Neutrophil (primary cell): ENCODE results near the gene TPGS2.

Experiments used
- H3K27ac ChIP-seq: fragments of 200-600 bp; sonication (generic); 2 replicates; pipeline ENCODE4 v1.5.1; 2016; ENCODE audit warnings: mild to moderate bottlenecking, moderate library complexity
- H3K27me3 ChIP-seq: fragments of 200-600 bp; sonication (generic); 2 replicates; pipeline ENCODE4 v1.6.0; 2016; ENCODE audit warnings: mild to moderate bottlenecking
- H3K36me3 ChIP-seq: fragments of 200-600 bp; sonication (generic); 2 replicates; pipeline ENCODE4 v1.5.1; 2017
- H3K4me1 ChIP-seq, 2 experiments: fragments of 200-600 bp in 1 of 2; sonication (generic) in 1 of 2; 1 replicate in 1 of 2; 2 replicates in 1 of 2; pipeline versions ENCODE4 v1.5.1 to v1.6.1; 2013 to 2016; ENCODE audit warnings: low read depth in 1 of 2, low read length in 1 of 2, mild to moderate bottlenecking in 1 of 2, moderate library complexity in 1 of 2; ENCODE audit not compliant: control insufficient read depth in 1 of 2, insufficient read depth in 1 of 2
- H3K4me3 ChIP-seq, 2 experiments: fragments of 200-600 bp in 1 of 2; sonication (generic) in 1 of 2; 1 replicate in 1 of 2; 2 replicates in 1 of 2; pipeline ENCODE4 v1.5.1; 2013 to 2016; ENCODE audit warnings: low read depth in 1 of 2, low read length in 1 of 2, mild to moderate bottlenecking in 1 of 2, moderate library complexity in 1 of 2
- H3K9me3 ChIP-seq: fragments of 200-600 bp; sonication (generic); 2 replicates; pipeline ENCODE4 v1.5.1; 2016
- TF ChIP-seq, protein P1 (sequence below): fragments of 200-600 bp; sonication (generic); IDR thresholded peaks from 2 replicates; pipeline ENCODE4 v1.5.1; 2016; ENCODE audit warnings: antibody characterized with exemption

Gene TPGS2

DNA sequence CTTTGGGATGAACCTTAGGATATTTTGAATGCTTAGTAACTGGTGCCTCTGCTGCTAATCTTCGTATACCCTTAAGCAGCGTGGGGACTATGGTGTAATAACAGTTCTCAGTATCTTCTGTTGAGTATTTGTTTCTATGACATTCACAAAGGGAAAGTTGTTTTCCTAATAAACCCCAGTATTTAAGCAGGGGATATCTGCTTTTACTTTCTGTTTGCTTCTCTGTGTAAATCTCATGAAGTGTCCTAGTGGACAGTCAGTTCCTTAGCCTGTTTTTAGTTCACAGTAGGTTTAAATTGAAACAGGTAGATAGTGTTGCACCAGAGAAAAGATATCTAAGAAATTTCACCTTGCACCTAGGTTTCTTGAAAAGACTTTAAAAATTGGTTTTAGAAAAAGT lies 15.0 kb upstream of the TPGS2 start:
- Histone ChIP-seq H3K9me3 (no peaks in the 10 kb centered on the region), H3K27me3 (no peaks in the 10 kb centered on the region), H3K27ac (no peak overlapping the region), H3K36me3 (no peaks in the 10 kb centered on the region), H3K4me3 (no peak overlapping the region), H3K4me1 (peaks cover 11 to 12% of the 10 kb centered on the region in 2 experiments)
- TF ChIP-seq, protein P1, sequence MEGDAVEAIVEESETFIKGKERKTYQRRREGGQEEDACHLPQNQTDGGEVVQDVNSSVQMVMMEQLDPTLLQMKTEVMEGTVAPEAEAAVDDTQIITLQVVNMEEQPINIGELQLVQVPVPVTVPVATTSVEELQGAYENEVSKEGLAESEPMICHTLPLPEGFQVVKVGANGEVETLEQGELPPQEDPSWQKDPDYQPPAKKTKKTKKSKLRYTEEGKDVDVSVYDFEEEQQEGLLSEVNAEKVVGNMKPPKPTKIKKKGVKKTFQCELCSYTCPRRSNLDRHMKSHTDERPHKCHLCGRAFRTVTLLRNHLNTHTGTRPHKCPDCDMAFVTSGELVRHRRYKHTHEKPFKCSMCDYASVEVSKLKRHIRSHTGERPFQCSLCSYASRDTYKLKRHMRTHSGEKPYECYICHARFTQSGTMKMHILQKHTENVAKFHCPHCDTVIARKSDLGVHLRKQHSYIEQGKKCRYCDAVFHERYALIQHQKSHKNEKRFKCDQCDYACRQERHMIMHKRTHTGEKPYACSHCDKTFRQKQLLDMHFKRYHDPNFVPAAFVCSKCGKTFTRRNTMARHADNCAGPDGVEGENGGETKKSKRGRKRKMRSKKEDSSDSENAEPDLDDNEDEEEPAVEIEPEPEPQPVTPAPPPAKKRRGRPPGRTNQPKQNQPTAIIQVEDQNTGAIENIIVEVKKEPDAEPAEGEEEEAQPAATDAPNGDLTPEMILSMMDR = no peak

DNA sequence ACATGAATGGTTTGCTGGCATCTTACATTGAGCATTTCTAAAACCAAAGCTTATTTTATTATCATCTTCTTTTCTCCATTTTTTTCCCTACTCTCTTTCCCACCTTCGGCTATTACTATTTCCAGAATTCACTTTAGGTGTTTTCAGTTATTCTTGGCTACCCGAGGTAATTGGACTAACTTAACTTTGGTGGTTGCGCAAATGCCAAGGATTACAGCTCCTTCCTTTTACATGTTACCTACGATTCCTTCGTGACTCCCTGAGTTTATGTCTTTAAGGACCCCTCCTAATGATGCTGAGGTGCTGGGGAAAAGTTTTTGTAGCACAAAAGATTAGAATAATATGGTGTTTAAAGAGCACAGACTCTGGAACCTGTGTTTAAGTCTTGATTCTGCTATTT lies 14.4 kb upstream of the TPGS2 start:
- Histone ChIP-seq H3K36me3 (no peaks in the 10 kb centered on the region), H3K9me3 (no peaks in the 10 kb centered on the region), H3K4me3 (no peak overlapping the region), H3K27ac (no peak overlapping the region), H3K4me1 (peaks cover 11 to 12% of the 10 kb centered on the region in 2 experiments), H3K27me3 (no peaks in the 10 kb centered on the region)
- TF ChIP-seq, protein P1 = no peak

DNA sequence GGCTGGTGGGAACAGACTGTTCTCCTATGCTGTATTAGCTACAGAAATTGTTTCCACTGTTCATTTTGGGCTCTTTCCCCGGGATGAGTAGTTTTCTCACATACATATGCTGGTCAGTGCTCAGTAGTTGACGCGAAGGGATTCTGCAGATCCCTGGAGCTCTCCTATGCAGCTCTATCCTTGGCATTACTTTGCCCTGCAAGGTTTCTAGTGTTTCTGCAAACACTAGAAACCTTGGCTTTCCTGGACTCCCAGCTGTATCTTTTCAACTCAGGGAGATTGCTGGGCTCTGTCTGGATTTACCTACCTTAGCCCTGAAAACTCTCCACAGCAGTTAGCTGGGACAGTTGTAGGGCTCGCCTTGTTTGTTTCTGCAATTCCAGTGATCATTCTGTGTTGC lies 11.0 kb upstream of the TPGS2 start:
- TF ChIP-seq, protein P1 = no peak
- Histone ChIP-seq H3K27ac (no peak overlapping the region), H3K36me3 (peaks cover 7% of the 10 kb centered on the region), H3K9me3 (no peaks in the 10 kb centered on the region), H3K4me3 (no peak overlapping the region), H3K27me3 (no peaks in the 10 kb centered on the region), H3K4me1 (peaks cover 11 to 12% of the 10 kb centered on the region in 2 experiments)

DNA sequence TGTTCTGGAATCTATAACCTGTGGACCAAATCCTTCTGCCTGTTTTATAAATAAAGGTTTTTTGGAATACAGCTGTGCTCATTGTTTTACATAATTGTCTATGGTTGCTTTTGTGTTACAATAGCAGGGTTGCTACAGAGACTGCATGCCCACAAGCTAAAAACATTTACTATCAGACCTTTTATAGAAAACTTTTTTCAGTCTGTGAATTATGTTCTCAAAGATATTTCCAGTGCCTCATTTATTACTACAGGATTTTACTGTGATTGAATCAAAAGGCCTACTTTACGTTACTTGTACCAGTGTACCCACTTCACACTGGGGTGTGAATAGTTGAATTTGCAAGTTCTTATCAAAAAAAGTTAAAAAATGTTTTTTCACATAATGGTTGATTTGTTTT lies 7.1 kb upstream of the TPGS2 start:
- Histone ChIP-seq H3K27me3 (no peaks in the 10 kb centered on the region), H3K27ac (no peak overlapping the region), H3K4me1 (no peaks in the 10 kb centered on the region), H3K9me3 (no peaks in the 10 kb centered on the region), H3K36me3 (peaks cover 7% of the 10 kb centered on the region), H3K4me3 (no peak overlapping the region)
- TF ChIP-seq, protein P1 = no peak

DNA sequence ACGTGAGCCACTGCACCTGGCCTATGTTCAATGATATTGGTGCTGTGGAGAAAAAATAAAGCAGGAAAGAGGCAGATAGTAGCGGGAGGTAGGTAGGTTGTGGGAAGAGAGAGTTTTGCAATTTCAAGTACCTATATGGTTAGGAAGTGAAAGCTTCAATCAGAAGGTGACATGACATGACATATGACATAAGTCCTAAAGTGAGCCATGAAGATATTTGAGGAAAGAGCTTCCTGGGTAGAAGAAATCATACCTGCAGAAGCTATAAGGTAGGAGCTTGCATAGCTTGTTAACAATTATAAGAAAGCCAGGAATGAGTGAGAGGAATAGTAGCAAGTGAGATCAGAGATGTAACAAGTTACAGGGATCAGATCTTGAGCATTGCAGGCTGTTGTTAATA lies 4.3 kb upstream of the TPGS2 start:
- H3K4me1 ChIP-seq = peaks cover 12 to 14% of the 10 kb centered on the region in 2 experiments
- no peak overlapping the region for H3K27ac ChIP-seq
- no peak overlapping the region for H3K4me3 ChIP-seq
- no peaks in the 10 kb centered on the region for H3K27me3 ChIP-seq
- TF ChIP-seq, protein P1 = no peak
- no peaks in the 10 kb centered on the region for H3K9me3 ChIP-seq
- H3K36me3 ChIP-seq = peaks cover 7% of the 10 kb centered on the region

DNA sequence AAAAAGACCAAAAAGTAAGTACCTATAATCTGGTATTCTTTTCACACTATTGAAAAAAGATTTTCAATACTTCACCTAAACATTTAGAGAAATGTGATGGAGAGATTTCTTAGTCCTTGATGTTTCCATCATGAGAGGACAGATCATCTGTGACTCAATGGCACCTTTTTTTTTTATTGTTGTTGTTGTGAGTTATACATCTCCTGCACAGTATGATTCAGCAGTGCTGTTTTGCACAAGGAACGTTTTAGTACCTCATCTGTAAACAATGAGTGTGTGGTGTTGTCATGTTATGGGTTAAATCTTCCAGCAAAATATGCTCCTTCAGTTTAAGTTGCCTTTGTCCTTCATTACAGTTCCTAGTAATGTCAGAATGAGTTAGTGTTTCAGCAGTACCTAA lies 2.3 kb upstream of the TPGS2 start:
- TF ChIP-seq, protein P1 = no peak
- no peaks in the 10 kb centered on the region for H3K27me3 ChIP-seq
- no peaks in the 10 kb centered on the region for H3K9me3 ChIP-seq
- H3K27ac ChIP-seq = no peak overlapping the region
- no peak overlapping the region for H3K4me3 ChIP-seq
- peaks cover 7% of the 10 kb centered on the region for H3K36me3 ChIP-seq
- peaks cover 17 to 18% of the 10 kb centered on the region in 2 experiments for H3K4me1 ChIP-seq
